Hematopoietic multipotent progenitor cell treated with erythropoietin and hydrocortisone succinate and interleukin-3 and kit ligand, for 15 days (in vitro differentiated cells): ENCODE results near the gene NDFIP2.
A peak's percentile ranks its signal among the peaks of the same experiment; 100 is the strongest.
"Not testable (repeated sequence)": the region's sequence is repeated elsewhere in the genome, so short reads cannot be mapped to it uniquely, and the experiment has no call there.

Experiments used
- DNase-seq: peaks from one replicate; pipeline ENCODE4 v3.0.0-alpha.2; 2015; ENCODE audit warnings: low spot score

Gene NDFIP2

DNA sequence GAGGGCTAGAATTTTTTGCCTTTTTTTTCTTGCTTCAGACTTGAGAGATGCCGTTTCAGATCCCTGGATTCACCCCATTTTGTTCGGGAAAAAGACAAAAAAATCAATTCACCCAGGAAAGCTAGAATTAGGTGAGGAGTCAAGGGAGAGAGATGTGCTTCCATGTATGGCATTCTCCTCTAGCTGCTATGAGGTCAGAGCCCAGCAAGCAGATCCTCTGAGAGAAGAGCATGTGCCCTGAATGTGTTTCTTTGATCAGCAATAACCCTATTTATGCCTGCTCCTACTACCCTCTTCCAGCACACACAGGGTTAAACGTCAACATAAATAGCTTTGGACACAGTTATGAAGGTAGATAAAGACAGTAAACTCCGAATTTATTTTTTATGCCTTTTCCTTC, 53.6 kb downstream of the NDFIP2 start:
- DNase-seq = no peak

DNA sequence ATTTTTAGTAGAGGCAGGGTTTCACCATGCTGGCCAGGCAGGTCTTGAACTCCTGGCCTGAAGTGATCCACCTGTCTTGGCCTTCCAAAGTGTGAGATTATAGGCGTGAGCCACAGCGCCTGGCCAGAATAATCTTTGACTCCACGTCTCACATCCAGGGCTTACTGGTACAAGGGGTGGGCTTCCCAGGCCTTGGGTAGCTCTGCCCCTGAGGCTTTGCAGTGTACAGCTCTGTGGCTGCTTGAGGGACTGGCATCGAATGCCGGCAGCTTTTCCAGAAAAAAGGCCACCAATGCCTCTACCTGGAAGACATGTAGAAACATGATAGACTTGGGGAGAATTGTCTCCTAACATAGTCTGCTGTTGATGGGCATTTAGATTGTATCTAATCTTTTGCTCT, 57.8 kb downstream of the NDFIP2 start:
- DNase-seq = no peak

DNA sequence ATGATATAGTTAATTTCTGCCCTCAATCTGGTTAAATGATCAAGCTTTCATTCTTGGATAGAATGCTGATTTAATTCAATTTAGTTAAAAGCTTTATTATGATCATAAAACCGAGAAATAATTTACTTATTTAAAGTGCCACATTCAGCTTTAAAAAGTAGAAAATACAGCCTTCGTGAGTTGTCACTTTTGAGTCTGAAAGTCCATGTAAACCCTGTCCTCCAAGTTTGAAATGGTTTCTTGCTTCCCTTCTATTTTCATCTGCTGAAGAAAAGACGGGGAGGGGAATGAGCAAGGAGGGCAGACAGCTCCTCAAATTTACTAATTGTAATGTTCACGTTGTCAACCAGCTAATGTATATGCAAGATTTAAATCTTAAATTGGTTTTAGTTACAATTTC, 59.5 kb downstream of the NDFIP2 start:
- no peak for DNase-seq

DNA sequence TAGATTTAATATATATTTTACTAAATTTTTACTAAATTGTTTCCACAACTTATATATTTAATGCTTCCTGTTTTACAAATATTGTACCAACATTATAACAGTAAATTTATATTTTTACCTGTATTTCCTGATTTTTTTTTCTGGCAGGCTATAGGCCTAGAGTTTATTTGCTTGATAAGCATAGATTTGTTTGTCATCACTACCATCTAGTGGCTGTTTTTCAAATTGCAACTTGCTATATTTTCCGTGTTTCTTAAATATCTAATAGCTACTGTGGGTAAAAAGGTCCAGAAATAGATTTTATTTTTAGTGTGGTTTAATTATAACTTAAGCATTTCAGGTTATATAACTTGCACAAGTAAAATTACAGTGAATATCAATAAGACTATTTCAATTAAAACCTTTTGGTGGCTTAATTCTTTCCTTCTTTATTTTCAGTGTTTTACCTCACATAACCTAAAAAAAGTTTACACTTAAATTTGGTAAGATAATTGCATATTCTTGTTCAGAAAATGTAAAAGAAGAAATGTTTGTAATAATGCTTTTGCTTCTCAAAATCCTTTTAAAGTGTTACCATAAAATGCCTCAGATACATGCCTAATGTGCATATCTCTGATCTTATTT, 60.6 kb downstream of the NDFIP2 start:
- peak; percentile 75 for DNase-seq

DNA sequence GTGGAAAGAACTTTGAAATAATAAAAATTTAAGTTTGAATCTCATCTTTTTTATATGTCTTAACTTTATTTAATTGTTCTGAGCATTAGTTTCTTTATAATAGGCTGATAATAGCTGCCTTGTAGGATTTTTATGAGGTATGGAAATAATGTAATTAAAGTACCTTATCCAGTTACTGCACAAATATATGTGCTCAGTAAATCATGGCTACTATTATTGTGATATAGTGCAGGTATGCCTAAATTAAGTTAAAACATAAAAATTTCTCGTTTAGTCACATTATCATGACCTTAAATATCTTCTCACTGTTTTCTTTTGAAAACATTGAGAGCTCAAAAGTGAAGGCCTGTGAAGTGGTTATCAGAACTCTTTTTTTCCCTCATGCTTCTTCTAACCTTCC, 62.9 kb downstream of the NDFIP2 start:
- DNase-seq = no peak

DNA sequence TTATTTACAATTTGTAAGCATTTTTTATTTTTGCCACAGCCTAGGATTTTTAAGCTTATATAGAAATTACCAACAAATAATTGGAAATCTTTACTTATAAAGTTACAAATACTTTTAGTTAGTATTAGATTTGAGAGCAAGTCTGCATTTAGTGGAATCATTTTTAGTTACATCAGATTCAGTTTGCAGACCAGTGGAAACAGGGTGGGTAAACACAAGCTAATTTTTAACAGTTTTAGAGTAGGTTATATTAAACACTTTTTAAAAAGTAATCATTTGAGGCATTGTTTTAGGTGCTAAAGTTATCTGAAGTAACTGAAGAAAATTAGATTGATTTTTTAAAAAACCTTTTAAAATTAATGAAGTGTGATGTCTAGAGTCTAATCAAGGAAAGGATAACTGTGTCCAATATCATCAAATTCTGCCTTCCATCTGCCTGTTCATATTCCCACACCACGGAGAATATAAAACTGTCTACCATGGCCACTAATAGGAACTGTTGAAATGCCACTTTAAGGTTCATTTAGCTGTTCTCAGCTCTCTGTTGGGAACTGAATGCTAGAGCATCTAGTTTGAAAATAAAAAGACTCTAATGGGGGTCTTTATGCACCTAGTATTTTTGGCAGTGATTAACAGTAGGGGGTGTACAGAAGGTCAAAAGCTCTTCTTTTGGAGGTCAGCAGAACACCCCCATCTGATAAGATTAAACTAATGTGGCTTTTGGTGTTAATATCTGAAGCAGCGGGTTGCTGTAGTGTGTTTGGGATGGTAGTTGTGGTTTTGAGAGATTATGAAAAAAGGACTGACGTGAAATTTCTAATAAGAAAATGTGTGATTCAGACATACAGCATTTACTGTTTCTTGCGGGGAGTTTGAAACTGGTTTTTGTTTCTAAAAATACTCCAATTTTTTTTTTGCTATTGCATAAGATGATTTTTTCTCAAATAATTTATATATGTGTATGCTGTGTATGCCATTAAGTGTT, 66.5 kb downstream of the NDFIP2 start:
- no peak for DNase-seq

DNA sequence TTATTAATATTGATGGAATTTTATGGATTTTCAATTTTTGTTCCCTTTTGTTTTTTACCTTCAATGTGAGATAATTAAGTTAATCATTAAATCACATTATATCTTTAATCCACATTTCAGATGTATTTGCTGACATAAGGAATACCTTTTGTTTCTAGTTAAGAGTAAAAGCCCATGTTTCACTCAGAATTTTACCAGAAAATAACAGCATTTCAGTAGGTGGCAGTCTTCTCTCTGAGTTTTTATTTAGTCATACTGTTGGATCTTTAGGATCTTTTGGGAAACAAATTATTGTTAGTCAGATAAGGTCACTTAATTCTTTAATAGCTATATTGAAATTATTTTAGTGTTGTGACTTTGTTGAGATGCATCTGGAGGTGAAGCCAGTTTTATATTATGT, 67.9 kb downstream of the NDFIP2 start:
- DNase-seq = no peak

DNA sequence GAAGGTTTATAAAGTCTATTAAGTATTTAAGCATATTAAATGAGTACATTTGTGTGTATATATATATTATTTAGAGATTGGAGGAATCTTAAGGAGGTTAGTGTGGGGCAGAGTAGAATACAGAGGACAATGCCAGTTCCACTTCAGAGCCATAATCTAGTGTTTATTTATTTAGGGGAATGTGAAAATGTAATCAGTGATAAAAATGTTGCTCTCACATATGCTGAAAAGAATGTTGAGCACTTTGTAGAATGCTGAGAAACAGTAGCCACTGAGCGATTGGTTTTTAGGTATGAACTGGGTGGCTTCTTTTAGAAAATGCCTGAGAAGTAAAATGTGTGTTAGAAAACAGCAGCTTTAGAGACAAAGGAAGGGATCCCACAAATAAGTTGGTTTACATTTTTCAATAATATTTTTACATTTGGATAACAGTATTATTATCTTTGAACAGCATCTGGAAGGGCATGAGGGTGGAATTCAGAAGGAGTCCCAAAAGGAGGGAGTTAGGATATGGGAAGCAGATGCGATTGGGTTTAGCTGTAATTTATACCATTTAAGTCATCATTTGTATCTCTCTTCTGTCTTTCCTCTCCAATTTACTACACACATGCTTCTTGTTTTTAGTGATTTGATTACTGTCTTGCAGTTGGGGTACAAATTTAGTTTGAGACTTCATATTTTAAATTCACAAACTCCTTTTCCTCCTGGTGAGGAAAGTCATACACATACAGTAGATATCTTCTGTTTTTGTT, 68.6 kb downstream of the NDFIP2 start:
- DNase-seq = no peak

DNA sequence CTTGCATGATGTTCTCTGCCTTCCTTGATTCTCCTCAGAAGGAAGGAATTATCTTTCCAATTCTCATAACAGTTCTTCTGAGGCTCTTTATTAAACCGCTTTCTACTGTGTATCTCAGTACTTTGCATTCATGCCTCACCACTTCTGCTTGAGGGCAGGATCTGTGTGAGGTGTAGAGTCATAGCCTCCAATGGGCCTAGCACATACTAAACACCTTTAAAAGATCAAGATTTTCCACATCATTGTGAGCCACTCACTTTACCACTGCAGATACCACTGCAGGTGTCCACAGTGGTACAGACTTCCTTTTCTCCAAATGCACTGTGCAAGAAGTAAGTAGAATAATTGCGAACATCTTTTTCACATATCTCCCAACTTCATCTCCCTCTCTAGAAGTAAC, 76.7 kb downstream of the NDFIP2 start:
- DNase-seq = no peak

DNA sequence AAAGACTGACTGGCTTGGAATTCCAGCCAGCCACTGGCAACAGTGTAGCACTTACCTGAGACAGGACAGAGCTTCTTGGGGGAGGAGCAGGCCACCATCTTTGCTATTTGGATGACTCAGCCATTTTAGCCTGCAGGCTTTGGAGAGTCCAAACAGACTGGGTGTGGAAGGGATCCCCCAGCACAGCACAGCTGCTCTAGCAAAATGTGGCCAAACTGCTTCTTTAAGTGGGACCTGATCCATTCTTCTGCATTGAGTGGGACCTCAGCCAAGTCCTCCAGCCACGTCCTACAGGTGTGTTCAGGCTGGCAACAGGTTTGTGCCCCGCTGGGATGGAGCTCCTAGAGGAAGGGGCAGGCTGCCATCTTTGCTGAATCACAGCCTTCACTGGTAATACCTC, 80.0 kb downstream of the NDFIP2 start:
- DNase-seq = no peak

DNA sequence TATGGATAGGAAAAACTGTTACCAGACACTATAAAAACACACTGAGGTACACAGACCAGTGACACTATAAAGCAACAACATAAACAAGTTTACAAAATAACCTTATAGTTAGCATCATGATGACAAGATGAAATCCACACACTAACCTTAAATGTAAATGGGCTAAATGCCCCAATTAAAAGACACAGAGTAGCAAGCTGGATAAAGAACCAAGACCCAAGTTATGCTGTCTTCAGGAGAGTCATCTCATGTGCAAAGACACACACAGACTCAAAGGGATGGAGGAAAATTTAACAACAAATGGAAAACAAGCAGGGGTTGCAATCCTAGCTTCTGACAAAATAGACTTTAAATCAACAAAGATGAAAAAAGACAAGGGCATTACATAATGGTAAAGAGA, 81.6 kb downstream of the NDFIP2 start:
- DNase-seq = no peak

DNA sequence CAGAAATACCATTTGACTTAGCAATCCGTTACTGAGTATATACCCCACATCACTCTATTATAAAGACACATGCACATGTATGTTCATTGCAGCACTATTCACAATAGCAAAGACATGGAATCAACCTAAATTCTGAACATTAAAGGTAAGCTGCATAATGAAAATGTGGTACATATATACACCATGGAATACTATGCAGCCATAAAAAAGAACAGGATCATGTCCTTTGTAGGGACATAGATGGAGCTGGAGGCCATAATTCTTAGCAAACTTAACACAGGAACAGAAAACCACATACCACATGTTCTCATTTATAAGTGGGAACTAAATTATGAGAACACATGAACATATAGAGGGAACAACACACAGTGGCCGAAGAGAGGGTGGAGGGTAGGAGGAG, 85.2 kb downstream of the NDFIP2 start:
- no peak for DNase-seq

DNA sequence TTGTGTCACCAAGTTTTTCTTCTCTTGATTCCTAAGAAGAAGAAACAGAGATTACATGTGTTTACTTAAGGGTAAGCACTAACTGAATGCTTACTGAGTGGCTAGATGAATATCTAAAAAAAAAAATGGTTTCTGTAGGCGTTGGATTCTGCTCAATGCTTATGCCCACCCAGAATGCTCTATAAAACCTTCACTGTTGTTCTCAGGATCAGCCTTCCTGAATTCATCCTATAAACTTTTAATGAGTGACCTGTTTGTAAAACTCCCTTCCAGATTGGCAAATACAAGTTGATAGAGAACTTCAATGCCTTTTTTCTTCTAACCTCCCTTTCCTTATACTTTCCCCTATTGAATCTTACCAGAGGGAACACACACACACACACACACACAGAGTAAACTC, 90.2 kb downstream of the NDFIP2 start:
- DNase-seq = no peak

DNA sequence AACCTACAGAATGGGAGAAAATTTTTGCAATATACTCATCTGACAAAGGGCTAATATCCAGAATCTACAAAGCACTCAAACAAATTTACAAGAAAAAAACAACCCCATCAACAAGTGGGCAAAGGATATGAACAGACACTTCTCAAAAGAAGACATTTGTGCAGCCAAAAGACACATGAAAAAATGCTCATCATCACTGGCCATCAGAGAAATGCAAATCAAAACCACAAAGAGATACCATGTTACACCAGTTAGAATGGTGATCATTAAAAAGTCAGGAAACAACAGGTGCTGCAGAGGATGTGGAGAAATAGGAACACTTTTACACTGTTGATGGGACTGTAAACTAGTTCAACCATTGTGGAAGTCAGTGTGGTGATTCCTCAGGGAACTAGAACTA, 92.9 kb downstream of the NDFIP2 start:
- DNase-seq = not testable (repeated sequence)

DNA sequence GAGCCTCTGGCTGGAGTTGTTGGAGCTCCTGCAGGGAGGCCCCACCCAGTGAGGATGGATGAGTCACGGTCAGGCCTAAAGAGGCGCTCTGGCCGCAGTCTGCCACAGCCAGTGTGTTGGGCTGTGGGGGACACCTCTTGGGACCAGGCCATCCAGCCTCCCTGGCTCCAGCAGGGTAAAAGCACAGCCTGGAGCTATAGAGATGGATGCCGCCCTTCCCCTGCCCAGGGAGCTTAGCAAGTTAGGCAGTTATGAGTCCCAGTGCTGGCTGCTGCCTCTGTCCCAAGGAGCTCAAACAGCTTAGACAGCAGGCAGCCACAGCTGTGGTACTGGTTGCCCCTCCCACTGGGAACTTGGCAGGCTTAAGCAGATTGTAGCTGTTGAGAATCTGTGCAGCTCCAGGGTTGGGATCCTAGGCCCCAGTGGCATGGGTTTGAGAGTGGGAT, 100.9 kb downstream of the NDFIP2 start:
- DNase-seq = no peak

DNA sequence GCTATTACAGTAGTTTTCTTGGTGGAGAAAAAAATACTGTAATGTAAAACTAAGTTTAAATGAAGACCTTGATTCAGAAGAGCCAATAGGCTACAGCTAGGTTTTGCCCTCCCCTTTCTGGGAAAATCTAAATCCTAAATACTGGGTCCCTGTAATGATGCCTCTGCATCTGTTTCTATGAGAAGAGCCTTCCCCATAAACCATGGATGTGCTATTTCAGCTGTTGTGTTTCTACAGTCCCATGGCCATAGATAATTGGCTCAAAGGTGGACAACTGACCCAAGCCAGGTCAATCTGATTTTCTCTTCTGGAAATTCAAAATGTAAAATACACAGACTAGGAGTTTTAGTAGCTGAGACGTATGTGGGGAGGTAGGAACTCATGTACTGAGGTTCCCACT, 101.9 kb downstream of the NDFIP2 start:
- DNase-seq = no peak

DNA sequence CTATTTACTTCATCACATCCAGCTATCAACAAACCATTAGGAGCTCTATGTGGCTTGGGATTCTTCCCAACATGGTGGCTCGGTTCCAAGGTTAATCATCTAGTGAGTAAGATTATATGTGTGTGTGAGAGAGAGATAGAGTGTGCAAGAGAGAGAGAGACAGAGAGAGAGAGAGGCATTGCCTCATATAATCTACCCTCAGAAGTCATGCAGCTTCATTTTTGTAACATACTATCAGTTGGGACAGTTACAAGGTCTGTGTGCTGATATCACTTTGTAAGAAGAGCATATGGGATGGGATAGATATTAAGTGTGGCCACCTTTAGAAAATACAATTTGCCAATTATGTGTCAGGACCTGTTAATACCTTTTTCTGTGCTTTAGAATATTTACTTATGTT, 104.1 kb downstream of the NDFIP2 start:
- DNase-seq = no peak

DNA sequence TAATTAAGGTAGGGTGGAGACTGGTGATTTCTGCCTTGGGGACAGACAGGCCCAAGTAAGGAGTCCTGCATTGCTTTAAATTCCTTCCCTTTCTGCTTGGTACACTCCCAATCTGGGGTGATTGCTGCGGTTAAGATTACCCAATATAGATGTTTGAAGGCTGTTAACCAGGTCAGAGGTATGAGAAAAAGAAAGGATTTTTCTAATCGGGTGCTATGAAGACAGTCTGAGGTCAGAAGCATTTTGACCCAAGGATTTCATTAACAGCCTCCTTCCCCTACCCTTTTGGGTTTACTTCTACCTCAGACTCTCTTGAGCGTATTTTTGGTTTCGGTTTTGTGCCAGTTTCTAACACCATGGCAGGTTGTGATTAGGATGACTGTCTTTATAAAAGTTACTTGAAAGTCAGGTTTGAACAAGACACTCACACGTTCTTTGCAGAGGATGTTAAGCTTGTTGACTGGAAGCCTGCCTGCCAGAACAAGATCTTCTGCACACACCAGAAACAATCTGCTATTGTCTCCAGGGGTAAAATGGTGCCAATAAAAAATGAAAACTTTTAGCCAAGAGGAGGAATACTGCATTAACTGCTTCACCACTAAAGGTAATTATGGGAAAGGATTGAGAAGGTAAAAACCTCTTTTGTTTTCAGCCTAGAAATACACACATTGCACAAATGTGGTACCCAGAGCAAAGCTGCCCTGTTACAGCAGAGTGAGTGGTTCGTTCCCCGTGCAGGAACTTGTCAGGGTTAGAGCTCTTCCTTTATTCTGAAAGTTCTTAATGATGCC, 108.8 kb downstream of the NDFIP2 start:
- no peak for DNase-seq

DNA sequence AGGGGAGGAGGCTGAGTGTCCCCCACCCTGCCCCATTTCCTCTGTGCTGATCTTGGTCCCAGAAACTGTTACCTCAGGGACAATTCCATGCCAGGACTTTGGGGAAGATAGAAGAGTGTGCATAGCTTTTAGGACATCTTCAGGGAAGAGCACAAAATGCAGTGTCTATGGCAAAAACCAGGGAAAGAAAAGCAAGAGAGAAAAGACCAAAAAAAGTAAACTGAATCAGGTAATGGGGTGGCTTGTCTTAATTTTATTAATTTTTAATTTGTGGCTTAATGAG, 109.4 kb downstream of the NDFIP2 start:
- DNase-seq = no peak

DNA sequence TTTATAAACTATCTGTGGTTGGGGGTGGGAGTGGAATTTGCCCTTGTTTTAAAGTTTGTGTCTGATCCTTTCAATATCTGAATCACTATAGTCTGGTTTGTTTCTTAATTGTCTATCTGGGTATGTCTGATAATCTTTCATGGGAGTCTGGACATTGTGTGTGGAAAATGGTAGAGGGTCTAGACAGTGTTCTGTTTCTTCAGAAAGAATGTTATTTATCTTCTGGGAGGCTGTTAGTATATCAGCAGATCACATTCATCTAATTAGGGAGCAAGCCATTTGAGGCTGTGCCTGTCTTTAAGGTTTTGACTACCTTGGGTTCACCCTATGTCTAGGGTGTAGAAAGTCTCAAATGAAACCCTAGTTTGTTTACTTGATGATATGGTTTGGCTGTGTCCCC, 110.5 kb downstream of the NDFIP2 start:
- no peak for DNase-seq

DNA sequence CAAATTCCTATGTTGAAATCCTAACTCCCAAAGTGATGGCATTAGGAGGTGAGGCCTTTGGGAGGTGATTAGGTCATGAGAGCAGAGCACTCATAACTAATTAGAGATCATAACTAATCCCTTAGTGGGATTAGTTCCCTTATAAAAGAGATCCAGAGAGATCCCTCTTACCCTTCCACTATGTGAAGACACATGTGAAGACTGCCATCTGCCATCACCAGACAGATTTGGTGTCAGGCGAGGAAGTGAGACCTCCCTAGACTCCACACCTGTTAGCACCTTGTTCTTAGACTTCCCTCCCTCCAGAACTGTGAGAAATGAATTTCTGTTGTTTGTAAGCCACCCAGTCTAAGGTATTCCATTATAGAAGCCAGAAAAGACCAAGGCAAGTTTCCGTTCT, 112.2 kb downstream of the NDFIP2 start:
- no peak for DNase-seq

DNA sequence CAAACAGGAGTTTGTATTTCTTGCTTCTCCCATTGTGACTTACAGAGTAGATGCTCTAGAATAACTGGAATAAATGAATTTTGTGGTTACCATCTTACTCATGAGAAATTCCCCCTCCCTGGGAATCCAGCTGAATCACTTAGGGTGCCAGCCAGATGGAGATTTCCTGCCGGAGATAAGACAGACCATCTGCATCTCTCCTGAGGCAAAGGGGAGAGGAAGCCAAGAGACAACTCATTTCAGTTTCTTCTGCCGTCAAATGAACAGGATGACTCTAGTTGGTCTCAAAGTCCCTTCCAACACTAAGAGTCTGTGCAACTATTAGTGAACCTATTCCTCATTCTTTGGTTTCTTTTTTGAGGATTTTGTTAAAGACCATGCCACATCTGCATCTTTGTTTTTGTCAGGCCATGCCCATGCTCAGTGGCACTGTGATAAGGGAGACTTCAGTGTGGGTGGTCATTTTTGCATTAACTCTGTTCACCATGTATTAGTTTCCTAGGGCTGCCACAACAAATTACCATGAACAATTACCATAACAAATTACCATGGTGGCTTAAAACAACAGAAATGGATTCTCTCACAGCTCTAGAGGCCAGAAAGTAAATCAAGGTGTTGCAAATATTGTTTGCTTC, 112.8 kb downstream of the NDFIP2 start:
- no peak for DNase-seq
